Esophagus squamous epithelium (tissue), 5 donors: ENCODE measurements around the gene GPX4. TPM values are rescaled to one million over a fixed set of nuclear protein-coding genes. Genes with fewer than 3 reads are reported as not detected.

Experiments used
- DNase-seq: peaks from one replicate; lab custom pipeline; 2025; lab: John Stamatoyannopoulos, UW
- H3K27ac ChIP-seq, 4 donors: fragments of 200-600 bp; sonication (generic); one replicate each; pipeline ENCODE4 v1.5.1; 2016 to 2019; ENCODE audit warnings: mild to moderate bottlenecking in 1 of 4
- H3K27me3 ChIP-seq, 4 donors: fragments of 200-600 bp; sonication (generic); 1 replicate in 3 of 4; 2 replicates in 1 of 4; pipeline versions ENCODE4 v1.5.1 to v1.6.0; 2017 to 2021; ENCODE audit warnings: antibody characterized with exemption in 1 of 4
- H3K36me3 ChIP-seq, 3 donors: fragments of 200-600 bp; sonication (generic); one replicate each; pipeline ENCODE4 v1.5.1; 2016 to 2019
- H3K4me1 ChIP-seq, 3 donors: fragments of 200-600 bp; sonication (generic); one replicate each; pipeline ENCODE4 v1.5.1; 2017 to 2019
- H3K4me3 ChIP-seq, 4 donors: fragments of 200-600 bp; sonication (generic); 1 replicate in 3 of 4; 2 replicates in 1 of 4; pipeline ENCODE4 v1.5.1; 2016 to 2019; ENCODE audit warnings: mild to moderate bottlenecking in 2 of 4, moderate library complexity in 1 of 4
- H3K9me3 ChIP-seq, 3 donors: fragments of 200-600 bp; sonication (generic); one replicate each; pipeline ENCODE4 v1.5.1; 2016 to 2019
- POLR2A ChIP-seq, 4 donors: fragments of 450-650 bp; IDR thresholded peaks; one replicate each; pipeline ENCODE4 v1.6.1; 2017; ENCODE audit warnings: antibody characterized with exemption in 4 of 4, mild to moderate bottlenecking in 4 of 4, moderate library complexity in 3 of 4
- WGBS, 2 donors: methylation state at CpG; one replicate each; pipeline ENCODE4 v1.1.5; 2018; 5-methylcytosine and 5-hydroxymethylcytosine counted together
- intact Hi-C: fragments of 100-400 bp; cut with DNase I; formaldehyde crosslinking; loops from one replicate; pipeline ENCODE4 v1.15.0; 2022
- total RNA-seq, 4 donors: library from RNA; depleted of rRNA; stranded (reverse); fragments of >200 nt; gene quantifications; one replicate each; pipeline ENCODE4 v1.1.0, GENCODE V29; 2016
- TF ChIP-seq, protein P1 (sequence below), 6 experiments: fragments of 450-650 bp in 4 of 6; fragments of 200-600 bp in 2 of 6; sonication (generic) in 2 of 6; IDR thresholded peaks; one replicate each; pipeline ENCODE4 v1.5.1; 2016 to 2019; ENCODE audit warnings: antibody characterized with exemption in 6 of 6, mild to moderate bottlenecking in 4 of 6, moderate library complexity in 4 of 6
- donor health status: DM: yes; HTN: yes; CAD: no.

GPX4 gene
- total RNA-seq, 4 donors from 2014 or later = 108 to 405 (median 244) TPM

DNA sequence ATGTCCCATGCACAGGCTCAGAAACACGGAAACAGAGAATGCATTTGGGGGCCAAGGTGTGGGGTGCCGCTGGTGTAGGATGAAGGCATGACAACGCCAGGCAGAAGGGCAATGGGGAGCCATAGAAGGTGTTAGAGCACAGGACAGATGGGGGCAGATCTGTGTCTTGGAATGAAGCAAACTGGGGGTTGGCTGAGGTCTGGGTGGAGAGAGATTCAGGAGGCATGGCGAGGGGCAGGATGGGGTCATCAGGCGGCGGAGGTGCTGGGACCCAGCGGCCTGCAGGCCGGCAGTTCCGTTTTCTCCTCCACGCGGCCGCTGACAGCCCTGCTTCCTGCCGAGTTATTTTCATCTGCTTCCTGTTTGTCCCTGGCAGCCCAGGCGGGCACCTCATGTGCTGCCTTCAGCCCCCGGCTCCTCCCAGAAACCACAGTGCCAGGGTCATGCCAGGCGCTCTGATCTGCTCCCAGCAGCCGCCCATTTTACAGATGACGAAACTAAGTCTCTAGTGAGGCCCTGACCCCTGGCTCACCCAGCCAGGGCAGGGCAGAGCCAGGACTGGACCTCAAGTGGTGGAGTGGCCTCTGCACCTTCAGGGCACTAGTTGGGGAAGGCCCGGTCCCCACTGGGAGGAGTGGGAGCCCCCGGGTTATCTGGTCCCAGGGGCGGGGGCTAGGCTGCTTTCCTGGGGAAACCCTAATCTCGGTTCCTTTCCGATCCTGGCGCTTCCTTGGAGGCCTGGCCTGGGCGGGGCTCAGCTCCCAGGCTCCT, 34.6 kb upstream of the GPX4 start:
- WGBS, 2 donors = 47 to 50% methylated on average over 15 to 24 of the region's 25 CpGs
- TF ChIP-seq, protein P1, sequence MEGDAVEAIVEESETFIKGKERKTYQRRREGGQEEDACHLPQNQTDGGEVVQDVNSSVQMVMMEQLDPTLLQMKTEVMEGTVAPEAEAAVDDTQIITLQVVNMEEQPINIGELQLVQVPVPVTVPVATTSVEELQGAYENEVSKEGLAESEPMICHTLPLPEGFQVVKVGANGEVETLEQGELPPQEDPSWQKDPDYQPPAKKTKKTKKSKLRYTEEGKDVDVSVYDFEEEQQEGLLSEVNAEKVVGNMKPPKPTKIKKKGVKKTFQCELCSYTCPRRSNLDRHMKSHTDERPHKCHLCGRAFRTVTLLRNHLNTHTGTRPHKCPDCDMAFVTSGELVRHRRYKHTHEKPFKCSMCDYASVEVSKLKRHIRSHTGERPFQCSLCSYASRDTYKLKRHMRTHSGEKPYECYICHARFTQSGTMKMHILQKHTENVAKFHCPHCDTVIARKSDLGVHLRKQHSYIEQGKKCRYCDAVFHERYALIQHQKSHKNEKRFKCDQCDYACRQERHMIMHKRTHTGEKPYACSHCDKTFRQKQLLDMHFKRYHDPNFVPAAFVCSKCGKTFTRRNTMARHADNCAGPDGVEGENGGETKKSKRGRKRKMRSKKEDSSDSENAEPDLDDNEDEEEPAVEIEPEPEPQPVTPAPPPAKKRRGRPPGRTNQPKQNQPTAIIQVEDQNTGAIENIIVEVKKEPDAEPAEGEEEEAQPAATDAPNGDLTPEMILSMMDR (IDR thresholded peaks at IDR 0.05) = no peak
- no peak for TF ChIP-seq POLR2A (IDR thresholded peaks at IDR 0.05)
- Histone ChIP-seq H3K36me3 (no peaks in the 10 kb centered on the region), H3K27me3 (peaks cover 9 to 83% (median 14%) of the 10 kb centered on the region in 4 donors), H3K4me1 (peaks cover 37 to 86% (median 47%) of the 10 kb centered on the region in 3 donors), H3K4me3 (peak overlapping the region in 3 of 4 donors; percentile 38 to 69 (median 51)), H3K27ac (peak overlapping the region in 3 of 4 donors; percentile 66 to 85 (median 84)), H3K9me3 (no peaks in the 10 kb centered on the region)
- intact Hi-C loops = no loop called here
- no peak for DNase-seq

DNA sequence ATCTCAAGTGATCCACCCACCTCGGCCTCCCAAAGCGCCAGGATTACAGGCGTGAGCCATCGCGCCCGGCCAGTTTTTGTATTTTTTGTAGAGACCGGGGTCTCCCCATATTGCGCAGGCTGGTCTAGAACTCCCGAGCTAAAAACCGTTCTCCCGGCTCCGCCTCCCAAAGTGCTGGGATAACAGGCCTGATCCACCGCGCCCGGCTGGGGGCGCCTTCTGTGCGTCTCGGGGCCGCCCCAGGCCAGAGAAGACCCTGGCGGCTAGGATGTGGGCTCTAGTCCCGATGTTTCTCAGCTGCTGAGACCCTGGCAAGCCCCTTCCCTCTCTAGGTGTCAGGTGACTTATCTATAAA, 33.2 kb upstream of the GPX4 start:
- Histone ChIP-seq H3K27me3 (peaks cover 9 to 74% (median 14%) of the 10 kb centered on the region in 4 donors), H3K9me3 (no peaks in the 10 kb centered on the region), H3K4me1 (peaks cover 32 to 85% (median 38%) of the 10 kb centered on the region in 3 donors), H3K27ac (no peak overlapping the region), H3K36me3 (no peaks in the 10 kb centered on the region), H3K4me3 (no peak overlapping the region)
- intact Hi-C loops = no loop called here
- 14 to 43% methylated on average over 9 to 13 of the region's 21 CpGs for WGBS, 2 donors
- TF ChIP-seq, protein P1 (IDR thresholded peaks at IDR 0.05) = peak in 1 of 6 experiments; percentile 8
- TF ChIP-seq POLR2A (IDR thresholded peaks at IDR 0.05) = no peak
- DNase-seq = no peak

DNA sequence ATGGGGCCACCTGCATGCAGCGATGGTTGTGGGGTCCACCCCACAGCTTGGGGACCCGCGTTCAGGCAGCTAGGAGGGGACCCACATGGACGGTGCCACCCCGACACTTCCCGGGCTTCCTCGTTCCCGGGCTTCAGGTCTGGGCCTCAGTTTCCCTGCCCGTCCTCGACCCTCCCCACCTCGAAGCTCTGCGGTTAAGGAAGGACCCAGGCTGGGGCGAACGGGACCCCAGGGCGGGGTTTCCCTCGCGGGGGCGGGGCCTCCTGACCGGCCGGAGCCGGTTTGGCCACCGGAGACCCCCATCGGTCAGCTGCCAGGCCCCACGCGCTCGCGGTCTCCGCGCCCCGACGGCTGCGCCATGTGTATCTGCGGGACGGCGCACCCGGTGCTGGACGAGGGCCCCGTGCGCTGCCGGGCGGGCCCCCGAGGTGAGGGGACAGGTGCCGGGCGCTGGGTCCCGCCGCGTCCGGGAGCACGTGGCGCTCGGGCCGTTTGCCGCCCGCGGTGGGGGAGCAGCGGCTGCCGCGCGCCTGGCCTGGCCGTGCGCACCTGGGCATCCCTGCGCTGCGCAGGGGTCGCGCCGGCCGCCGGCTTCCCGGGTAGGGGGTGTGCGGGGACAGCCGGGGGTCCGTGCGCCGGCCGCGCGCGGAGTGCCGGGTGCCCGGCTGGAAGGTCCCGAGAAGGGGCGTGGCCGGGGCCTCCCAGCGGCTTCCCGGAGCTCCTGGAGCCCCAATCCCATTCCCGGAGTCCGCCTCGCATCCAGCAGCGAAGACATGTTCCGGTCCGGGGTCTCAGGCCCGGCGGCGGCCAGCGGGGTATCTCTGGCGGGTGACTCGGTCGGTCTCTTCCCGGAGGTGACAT, 32.6 kb upstream of the GPX4 start:
- Histone ChIP-seq H3K9me3 (no peaks in the 10 kb centered on the region), H3K36me3 (no peaks in the 10 kb centered on the region), H3K4me1 (peaks cover 32 to 85% (median 32%) of the 10 kb centered on the region in 3 donors), H3K4me3 (peak overlapping the region in 2 of 4 donors; percentile 33 to 55), H3K27ac (no peak overlapping the region), H3K27me3 (peaks cover 9 to 68% (median 14%) of the 10 kb centered on the region in 4 donors)
- no peak for DNase-seq
- TF ChIP-seq, protein P1 (IDR thresholded peaks at IDR 0.05) = no peak
- TF ChIP-seq POLR2A (IDR thresholded peaks at IDR 0.05) = no peak
- 51% methylated on average over 24 of the region's 99 CpGs; no CpG with 5 or more reads in 1 of the 2 donors for WGBS, 2 donors
- intact Hi-C loops = no loop called here

DNA sequence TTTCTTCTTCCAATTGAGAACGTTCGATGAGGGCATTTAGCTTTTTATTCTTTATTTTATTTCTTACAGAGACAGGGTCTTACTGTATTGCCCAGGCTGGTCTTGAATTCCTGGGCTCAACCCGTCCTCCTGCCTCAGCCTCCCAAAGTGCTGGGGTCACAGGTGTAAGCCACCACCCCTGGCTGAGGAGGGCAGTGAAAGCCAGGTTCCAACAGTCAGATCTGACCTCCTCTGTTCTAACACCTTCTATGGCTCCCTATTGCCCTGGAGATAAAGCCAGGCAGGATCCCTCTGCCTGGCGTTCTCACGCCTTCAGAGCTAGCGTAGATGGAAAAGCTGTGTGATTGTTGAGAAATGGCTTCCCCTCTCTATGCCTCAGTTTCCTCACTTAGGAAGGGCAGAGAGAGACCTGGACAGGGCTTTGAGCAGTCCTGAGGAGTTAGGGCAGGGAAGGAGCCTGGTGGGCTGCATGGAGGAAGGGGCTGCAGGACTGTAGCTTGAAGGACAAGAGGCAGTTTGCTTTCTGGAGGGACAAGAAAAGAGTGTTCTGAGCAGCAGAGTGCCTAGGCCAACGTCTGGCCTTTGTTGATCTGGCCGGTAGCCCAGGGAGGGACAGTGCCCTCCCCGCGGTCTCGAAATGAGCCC, 31.3 kb upstream of the GPX4 start:
- no peak for DNase-seq
- Histone ChIP-seq H3K4me1 (peaks cover 21 to 84% (median 25%) of the 10 kb centered on the region in 3 donors), H3K27me3 (peaks cover 5 to 55% (median 9%) of the 10 kb centered on the region in 4 donors), H3K9me3 (no peaks in the 10 kb centered on the region), H3K4me3 (no peak overlapping the region), H3K27ac (no peak overlapping the region), H3K36me3 (no peaks in the 10 kb centered on the region)
- intact Hi-C loops = no loop called here
- TF ChIP-seq POLR2A (IDR thresholded peaks at IDR 0.05) = no peak
- TF ChIP-seq, protein P1 (IDR thresholded peaks at IDR 0.05) = no peak
- 73 to 77% methylated on average over 4 to 11 of the region's 11 CpGs for WGBS, 2 donors
